Stimulated activated CD8-positive, alpha-beta memory T cell treated with anti-CD3 and anti-CD28 coated beads, Interleukin-12 subunit alpha, Interleukin-12 subunit beta, amount 100 ng/mL, for 24 hours (primary cell): ENCODE results near the gene C19orf47.

ENCODE experiments used
- DNase-seq: peaks from one replicate; pipeline ENCODE4 v3.0.0-alpha.2; 2020; ENCODE audit errors: extremely low read depth

Gene C19orf47

GRCh38 chr19:40315812-40316470 lies 32.3 kb downstream of the C19orf47 start:
- DNase-seq, result no peak

- no peak for DNase-seq
These were observed 33.5 kb downstream of the C19orf47 start for GRCh38 chr19:40314656-40315055.

DNA sequence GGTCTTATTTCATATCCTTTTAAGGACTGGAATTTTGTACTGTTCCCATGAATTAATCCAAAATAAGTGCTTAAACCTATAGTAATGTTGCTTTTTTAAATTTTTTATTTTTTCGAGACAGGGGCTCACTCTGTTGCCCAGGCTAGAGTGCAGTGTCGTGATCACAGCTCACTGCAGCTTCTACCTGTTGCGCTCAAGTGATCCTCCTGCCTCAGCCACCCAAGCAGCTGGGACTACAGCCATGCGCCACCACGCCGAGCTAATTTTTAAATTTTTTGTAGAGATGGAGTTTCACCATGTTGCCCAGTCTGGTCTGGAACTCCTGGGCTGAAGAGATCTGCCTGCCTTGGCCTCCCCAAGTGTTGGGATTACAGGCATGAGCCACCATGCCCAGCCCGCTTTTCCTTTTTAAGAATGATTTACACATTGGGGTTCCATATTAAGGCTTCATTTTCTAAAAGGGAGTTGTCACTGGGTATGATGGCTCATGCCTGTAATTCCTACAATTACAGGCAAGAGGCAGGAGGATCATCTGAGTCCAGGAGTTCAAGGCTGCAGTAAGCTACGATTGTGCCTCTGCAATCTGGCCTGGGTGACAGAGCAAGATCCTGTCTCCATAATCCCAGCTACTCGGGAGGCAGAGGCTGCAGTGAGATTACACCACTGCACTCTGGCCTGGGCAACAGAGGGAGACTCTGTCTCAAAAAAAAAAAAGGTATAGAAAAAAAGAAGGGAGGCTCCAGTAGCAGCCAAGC lies 34.8 kb downstream of the C19orf47 start:
- no peak for DNase-seq

GRCh38 chr19:40312533-40312932 lies 35.7 kb downstream of the C19orf47 start:
- DNase-seq, result no peak

- no peak for DNase-seq
These were observed 38.5 kb downstream of the C19orf47 start for GRCh38 chr19:40309666-40310065.

DNA sequence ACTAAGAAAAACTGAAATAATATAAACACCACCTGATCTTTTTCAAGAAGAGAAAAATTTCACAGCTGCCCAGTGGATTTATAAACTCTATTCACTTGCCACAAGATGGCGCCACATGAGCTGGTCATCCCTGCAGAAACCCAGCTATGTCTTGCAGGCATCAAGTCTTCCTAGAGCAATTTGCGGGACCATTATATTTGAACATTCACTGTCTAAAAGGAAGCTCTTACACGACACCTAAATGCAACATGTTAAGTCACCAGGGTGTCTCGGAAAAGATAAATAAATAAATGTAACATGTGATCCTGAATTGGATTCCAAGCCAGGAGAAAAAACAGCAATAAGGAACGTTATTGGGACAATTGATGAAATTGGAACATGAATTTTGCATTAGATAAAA lies 42.8 kb downstream of the C19orf47 start:
- DNase-seq, result peak; percentile 27

DNA sequence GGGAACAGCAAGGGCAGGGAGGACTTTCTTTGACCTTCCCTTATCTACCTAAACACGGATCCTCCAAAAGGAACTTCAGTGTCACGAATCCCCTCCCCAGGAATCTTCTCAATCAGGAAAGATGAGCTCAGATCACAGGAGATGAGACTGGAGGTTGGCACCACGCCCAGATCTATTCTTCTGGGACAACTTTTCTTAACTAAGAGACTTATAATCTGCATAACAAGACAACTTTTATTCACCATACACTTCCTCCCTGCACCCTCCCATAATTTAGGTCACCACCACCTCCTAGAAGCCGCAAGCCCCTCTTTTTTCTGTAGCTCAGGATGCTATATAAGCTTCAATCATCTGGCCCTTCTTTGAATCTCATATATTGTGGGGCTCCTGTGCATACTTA lies 43.9 kb downstream of the C19orf47 start:
- DNase-seq, result no peak

DNA sequence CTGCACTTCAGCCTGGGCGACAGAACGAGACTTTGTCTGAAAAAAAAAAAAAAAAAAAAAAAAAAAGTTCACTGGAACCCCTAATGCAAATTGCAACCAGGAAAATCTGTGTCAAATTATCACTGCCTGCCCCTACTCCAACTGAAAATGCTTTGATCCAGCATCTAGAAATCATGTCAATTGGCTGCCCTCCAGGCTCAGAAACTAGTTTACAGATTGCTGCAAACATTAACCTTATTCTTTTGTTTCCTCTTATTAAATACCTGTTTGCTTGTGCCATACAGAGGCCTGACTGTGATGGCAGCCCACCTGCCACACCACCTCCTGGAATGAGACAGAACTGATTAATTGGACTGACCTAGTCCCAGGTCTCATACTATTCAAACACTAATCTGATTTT lies 44.4 kb downstream of the C19orf47 start:
- DNase-seq, result no peak

DNA sequence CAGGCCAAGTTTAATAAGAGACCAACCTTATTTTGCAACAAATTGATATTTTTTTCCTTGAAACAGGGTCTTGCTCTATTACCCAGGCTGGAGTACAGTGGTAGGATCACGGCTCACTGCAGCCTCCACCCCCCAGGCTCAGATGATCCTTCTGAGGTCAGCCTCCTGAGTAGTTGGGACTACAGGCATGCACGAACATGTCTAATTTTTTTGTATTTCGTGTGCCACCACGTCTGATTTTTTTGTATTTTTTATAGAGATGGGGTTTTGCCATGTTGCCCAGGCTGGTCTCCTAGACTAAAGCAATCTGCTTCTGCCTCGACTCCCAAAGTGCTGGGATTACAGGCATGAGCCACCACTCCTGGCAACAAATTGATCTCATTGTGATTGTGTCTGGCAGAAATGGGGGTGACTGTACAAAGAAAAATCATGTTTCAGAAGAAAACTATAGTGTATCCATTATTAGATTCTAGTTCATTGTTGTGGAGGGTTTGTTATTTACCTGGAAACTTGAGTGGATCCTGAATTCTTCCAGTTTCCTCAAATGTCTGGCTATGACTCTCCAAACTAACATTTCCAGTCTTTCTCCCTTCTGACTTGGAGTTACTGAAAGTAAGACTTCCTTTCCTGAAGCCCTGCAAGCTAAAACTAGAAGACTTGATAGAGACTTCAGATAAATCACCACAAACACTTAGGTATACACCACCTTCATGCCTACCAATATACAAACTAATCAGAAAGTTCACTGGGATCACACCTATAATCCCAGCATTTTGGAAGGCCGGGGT lies 45.8 kb downstream of the C19orf47 start:
- no peak for DNase-seq

DNA sequence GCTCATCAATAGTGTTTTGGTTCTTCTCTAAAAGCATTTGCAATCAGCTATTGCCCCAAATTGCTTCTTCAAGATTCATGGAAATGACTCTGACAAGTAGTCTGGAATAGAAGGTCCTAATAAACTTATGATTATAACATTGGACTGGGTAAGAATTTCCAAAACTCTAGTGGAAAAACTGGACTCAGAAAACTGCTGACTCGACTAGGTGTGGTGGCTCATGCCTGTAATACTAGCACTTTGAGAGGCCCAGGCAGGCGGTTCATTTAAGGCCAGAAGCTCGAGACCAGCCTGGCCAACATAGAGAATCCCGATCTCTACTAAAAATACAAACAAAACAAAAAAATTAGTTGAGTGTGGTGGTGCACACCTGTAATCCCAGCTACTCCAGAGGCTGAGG lies 47.5 kb downstream of the C19orf47 start:
- DNase-seq, result no peak

DNA sequence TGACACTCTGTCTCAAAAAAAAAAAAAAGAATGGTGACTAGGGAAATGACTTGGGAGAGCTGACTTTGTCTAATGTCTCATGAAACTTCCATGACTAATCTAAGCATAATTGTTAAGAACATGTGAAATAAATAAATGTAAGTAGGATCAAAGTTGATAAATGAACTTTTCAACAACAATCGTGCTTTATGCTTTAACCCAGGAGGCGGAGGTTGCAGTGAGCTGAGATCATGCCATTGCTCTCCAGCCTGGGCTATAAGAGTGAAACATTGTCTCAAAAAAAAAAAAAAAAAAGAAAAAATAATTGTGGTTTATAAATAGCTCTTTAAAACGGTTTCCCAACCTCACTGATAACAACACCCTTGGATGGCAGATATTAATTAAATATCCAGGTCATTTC lies 50.2 kb downstream of the C19orf47 start:
- DNase-seq, result no peak

DNA sequence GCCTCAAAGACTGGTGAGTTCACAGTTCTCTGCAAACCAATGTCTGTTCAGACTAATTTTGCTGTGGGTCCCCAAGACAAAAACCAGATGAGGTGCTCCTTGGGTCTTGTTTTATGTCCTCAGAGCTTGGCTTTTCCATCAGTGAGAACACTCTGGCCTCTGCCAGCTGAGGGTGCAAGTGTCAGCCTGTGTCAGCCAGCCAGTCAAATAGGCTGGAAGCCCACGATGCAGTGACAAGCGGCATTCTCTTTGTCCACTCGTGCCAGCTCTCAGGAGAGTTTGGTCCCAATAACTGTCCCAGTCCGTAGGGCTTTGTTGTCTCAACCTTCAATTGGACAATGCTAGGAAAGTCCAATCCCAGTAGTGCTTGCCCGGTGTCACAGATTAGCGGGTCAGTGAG lies 53.6 kb downstream of the C19orf47 start:
- no peak for DNase-seq

- DNase-seq, result no peak
These were observed 61.2 kb downstream of the C19orf47 start for GRCh38 chr19:40286971-40287421.

- DNase-seq, result no peak
These were observed 61.8 kb downstream of the C19orf47 start for GRCh38 chr19:40286235-40286970.

DNA sequence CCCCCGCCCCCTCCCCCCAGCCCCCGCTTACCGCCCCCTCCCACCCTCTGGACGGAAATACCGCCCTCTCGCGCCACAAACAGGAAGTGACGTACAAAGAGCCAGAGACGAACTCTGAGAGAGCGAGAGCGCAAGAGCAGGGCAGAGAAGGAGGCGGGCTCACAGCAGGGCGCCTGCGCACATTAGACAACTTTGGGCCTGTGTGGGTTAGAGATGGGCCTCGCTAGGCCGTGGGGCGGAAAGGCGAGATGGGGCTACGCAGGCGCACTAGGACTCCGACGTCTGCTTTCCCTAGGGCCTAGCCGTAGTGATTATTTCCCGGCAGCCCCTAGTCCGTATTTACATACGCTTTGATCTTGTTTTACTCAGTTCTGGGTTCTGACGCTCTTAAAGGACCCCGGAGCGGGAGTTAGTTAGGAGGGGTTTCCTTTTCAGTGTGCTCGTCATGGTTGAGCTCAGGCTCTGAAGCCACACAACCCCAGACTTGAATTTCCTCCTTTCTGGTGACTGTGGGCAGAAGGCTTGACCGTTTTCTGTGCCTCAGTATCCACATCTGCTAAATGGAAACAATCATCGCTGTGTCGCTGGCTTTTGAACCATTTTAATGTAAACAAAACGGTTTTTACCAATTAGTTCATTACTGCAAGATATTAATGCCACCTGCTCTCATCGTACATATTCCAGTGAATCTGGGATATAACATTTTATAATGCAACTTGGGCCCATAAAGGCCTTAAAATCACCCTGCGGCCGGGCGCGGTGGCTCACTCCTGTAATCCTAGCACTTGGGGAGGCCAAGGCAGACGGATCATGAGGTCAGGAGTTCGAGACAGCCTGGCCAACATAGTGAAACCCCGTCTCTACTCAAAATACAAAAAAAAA lies 62.6 kb downstream of the C19orf47 start:
- peak; percentile 95 for DNase-seq

- DNase-seq, result peak; percentile 47
These were observed 63.5 kb downstream of the C19orf47 start, which contains the start of gene AKT2 for GRCh38 chr19:40284501-40285352. TSS of gene AKT2 (minus strand) at chr19:40285345. CDS start at chr19:40265267, 20,078 bp downstream.

DNA sequence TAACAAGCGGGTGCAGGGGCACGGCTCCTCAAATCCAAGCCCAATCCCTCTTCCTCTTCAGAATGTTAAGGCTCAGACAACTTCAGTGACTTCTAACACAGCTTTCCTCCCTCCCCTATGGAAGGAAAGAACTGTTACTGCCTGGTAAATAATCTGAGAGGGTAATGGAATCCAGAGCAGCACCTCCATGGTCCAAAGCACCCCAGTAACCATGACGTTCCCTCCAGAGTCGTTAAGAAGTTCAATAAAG lies 64.0 kb downstream of the C19orf47 start:
- no peak for DNase-seq

DNA sequence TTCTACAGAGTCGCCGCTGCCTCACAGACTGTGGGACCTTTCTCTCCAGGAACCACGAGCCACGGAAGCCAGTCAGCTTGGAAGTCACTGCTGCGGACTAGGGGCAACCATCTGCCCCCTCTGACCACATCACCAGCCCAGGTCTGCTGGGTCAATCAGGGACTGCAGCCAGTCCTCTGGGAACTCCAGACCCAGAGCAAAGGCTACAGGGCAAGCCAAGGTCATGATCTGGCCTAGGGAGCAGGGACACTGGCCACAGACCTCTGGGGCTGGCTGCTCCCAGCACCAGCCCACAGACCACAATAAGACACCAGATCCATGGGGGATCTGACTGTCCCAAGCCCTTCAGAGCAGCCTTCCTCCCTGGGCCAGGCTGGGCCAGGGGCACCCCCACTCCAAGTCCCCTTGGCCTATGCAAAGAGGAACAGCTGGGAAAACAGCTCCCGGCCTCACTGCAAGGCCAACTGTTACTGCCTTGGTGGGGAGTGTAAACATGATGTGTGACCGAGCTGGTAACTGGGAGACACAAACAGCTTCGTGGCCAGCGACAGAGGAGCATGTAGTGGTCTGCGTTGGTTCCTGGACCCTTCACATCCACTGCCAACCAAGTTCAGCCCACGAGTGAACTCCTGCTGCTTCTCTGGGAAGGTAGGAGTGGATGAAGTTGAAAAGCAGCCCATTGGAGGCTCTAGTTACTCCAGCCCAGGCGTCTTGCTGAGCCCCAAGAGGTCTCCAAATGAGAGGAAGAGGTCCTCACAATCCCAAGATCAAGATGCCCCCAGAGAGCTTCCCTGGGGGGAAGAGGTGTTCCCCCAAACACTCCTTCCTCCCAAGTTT lies 64.6 kb downstream of the C19orf47 start:
- DNase-seq, result no peak

DNA sequence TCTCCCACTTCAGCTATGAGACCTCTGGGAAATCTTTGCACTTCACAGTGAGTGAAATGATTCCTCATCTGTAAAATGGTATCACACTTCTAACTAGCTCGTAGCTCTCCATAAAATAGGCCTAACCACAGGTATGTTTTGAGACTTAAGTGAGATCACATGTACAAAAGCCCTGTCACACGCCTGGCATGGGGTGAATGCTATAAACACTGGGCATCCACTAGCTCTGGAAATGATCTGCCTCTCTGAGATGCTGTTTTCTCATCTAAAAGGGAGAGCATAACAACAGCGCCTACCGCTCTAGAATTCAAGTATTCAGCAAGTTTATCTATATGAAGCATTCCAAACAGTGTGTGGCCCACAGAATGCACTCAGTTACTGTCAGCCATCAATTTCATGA lies 65.3 kb downstream of the C19orf47 start:
- no peak for DNase-seq
